Activated CD8-positive, alpha-beta memory T cell treated with anti-CD3 and anti-CD28 coated beads, Interleukin-2, amount 50 U/mL, for 24 hours (primary cell): Measurements from ENCODE around the gene HS6ST2.

Experiments used
- DNase-seq: peaks from one replicate; pipeline ENCODE4 v3.0.0-alpha.2; 2020; ENCODE audit errors: extremely low read depth

The HS6ST2 gene

GRCh38 chrX:132795181-132795580, 163.2 kb downstream of the HS6ST2 start:
- no peak for DNase-seq

- no peak for DNase-seq
Measured at GRCh38 chrX:132791714-132792113, 166.7 kb downstream of the HS6ST2 start.

GRCh38 chrX:132790329-132790728, 168.1 kb downstream of the HS6ST2 start:
- no peak for DNase-seq

GRCh38 chrX:132786217-132786616, 172.2 kb downstream of the HS6ST2 start:
- no peak for DNase-seq

GRCh38 chrX:132778917-132779316, 179.5 kb downstream of the HS6ST2 start:
- DNase-seq: no peak

- no peak for DNase-seq
Measured at GRCh38 chrX:132776486-132777210, 181.8 kb downstream of the HS6ST2 start.

GRCh38 chrX:132775263-132775823, 183.1 kb downstream of the HS6ST2 start:
- no peak for DNase-seq

GRCh38 chrX:132774010-132774714, 184.3 kb downstream of the HS6ST2 start:
- no peak for DNase-seq

GRCh38 chrX:132769609-132770008, 188.8 kb downstream of the HS6ST2 start:
- DNase-seq: no peak

- no peak for DNase-seq
Measured at GRCh38 chrX:132766452-132766851, 192.0 kb downstream of the HS6ST2 start.

- no peak for DNase-seq
Measured at GRCh38 chrX:132763528-132763927, 194.9 kb downstream of the HS6ST2 start.

- DNase-seq: no peak
Measured at GRCh38 chrX:132758759-132759158, 199.7 kb downstream of the HS6ST2 start.

GRCh38 chrX:132757066-132757623, 201.3 kb downstream of the HS6ST2 start:
- DNase-seq: no peak

- no peak for DNase-seq
Measured at GRCh38 chrX:132756439-132756838, 202.0 kb downstream of the HS6ST2 start.

- no peak for DNase-seq
Measured at GRCh38 chrX:132751063-132751690, 207.3 kb downstream of the HS6ST2 start.

- DNase-seq: no peak
Measured at GRCh38 chrX:132750331-132751062, 207.9 kb downstream of the HS6ST2 start.

GRCh38 chrX:132749406-132749805, 209.0 kb downstream of the HS6ST2 start:
- DNase-seq: no peak

GRCh38 chrX:132748909-132749308, 209.5 kb downstream of the HS6ST2 start:
- no peak for DNase-seq

- no peak for DNase-seq
Measured at GRCh38 chrX:132748268-132748667, 210.2 kb downstream of the HS6ST2 start.

GRCh38 chrX:132745593-132745992, 212.8 kb downstream of the HS6ST2 start:
- DNase-seq: no peak

- DNase-seq: no peak
Measured at GRCh38 chrX:132744470-132744869, 214.0 kb downstream of the HS6ST2 start.

- no peak for DNase-seq
Measured at GRCh38 chrX:132743086-132743485, 215.3 kb downstream of the HS6ST2 start.
